ENCODE data around the gene CCDC63. TPM values are rescaled to one million over a fixed set of nuclear protein-coding genes. Genes with fewer than 3 reads are reported as not detected.

The CCDC63 gene
- total and polyA plus RNA-seq, 2 of the 13 experiments (the other 11 are each of a cell fraction or from before 2014, with no cell fraction given), result not detected

DNA sequence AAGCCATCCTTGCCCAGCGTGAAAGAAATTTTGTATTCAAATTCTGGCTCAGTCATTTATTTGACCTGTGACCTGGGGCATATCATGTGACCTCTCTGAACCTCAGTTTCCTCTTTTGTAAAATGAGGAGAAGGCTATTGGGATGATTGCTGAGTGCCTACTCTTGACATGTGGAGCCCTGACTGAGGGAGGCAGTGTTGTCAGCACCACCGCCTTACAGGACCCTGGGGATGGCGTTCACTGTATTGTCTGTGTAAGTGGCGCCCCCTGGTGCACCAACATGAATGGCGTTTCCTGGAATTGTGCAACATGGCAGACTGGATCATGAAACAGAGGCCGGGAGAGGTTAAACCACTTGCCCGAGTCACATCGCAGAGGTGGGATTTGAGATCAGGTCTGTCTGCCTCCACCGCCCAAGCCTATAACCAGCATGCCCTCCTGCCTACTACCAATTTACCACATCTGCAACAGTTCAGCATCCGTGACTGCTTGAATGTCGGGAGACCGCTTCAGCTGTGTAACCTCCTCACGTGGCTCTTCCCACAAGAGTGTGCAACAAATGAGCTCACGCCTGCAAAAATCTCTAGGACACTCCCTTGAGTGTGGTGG lies 20.1 kb upstream of the CCDC63 start (continued):
- TF ChIP-seq, protein P1, sequence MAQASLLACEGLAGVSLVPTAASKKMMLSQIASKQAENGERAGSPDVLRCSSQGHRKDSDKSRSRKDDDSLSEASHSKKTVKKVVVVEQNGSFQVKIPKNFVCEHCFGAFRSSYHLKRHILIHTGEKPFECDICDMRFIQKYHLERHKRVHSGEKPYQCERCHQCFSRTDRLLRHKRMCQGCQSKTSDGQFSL (CRISPR knock-in tag; IDR thresholded peaks at IDR 0.05), result no peak
- TF ChIP-seq ZNF770 (CRISPR knock-in tag; IDR thresholded peaks at IDR 0.05) (peak; percentile 39), RAD21 (CRISPR knock-in tag; IDR thresholded peaks at IDR 0.05) (peak; percentile 95), MAZ (IDR thresholded peaks at IDR 0.05; ENCODE audit: borderline replicate concordance, low read depth, low read length) (no peak), MAZ (CRISPR knock-in tag; IDR thresholded peaks at IDR 0.05; ENCODE audit: low read depth) (0 out of 2 replicates have a peak, but pooled peaks have one; percentile 31), KDM2A (CRISPR knock-in tag; IDR thresholded peaks at IDR 0.05; ENCODE audit: borderline replicate concordance, low read depth) (peak; percentile 70), RXRA (CRISPR knock-in tag; IDR thresholded peaks at IDR 0.05) (no peak), ARID5B (CRISPR knock-in tag; IDR thresholded peaks at IDR 0.05) (peak; percentile 24; the same call in 1 of the 2 replicates), ZNF687 (CRISPR knock-in tag; IDR thresholded peaks at IDR 0.05) (peak; percentile 32), ZNF343 (CRISPR knock-in tag; IDR thresholded peaks at IDR 0.05) (no peak), ZNF841 (CRISPR knock-in tag; IDR thresholded peaks at IDR 0.05; ENCODE audit: borderline replicate concordance) (no peak)
- TF ChIP-seq, protein P2, sequence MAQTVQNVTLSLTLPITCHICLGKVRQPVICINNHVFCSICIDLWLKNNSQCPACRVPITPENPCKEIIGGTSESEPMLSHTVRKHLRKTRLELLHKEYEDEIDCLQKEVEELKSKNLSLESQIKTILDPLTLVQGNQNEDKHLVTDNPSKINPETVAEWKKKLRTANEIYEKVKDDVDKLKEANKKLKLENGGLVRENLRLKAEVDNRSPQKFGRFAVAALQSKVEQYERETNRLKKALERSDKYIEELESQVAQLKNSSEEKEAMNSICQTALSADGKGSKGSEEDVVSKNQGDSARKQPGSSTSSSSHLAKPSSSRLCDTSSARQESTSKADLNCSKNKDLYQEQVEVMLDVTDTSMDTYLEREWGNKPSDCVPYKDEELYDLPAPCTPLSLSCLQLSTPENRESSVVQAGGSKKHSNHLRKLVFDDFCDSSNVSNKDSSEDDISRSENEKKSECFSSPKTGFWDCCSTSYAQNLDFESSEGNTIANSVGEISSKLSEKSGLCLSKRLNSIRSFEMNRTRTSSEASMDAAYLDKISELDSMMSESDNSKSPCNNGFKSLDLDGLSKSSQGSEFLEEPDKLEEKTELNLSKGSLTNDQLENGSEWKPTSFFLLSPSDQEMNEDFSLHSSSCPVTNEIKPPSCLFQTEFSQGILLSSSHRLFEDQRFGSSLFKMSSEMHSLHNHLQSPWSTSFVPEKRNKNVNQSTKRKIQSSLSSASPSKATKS (CRISPR knock-in tag; IDR thresholded peaks at IDR 0.05), result no peak
- TF ChIP-seq, protein P3, sequence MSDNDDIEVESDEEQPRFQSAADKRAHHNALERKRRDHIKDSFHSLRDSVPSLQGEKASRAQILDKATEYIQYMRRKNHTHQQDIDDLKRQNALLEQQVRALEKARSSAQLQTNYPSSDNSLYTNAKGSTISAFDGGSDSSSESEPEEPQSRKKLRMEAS (IDR thresholded peaks at IDR 0.05), result no peak

Measured in HepG2 (cell line).